ENCODE results near the gene SANBR. TPM values are rescaled to one million over a fixed set of nuclear protein-coding genes. Genes with fewer than 3 reads are reported as not detected.
"Not testable (repeated sequence)": the region's sequence is repeated elsewhere in the genome, so short reads cannot be mapped to it uniquely, and the experiment has no call there.

The SANBR gene
- total RNA-seq, 1 donor from 2014 or later = 11.3 TPM

DNA sequence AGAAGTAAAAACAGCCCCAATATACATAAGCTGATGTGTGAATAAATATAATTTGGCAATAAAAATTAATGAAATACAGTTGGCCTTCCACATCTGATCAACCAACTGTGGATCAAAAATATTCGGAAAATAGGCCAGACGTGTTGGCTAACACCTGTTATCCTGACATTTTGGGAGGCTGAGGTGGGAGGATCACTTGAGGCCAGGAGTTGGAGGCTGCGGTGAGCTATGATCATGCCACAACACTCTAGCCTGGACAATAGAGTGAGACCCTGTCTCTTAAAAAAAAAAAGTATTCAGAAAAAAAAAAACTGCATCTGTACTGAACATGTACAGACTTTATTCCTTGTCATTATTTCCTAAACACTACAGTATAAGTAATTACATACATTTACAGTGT, 36.1 kb upstream of the SANBR start:
- DNase-seq (ENCODE audit: extremely low spot score, unreplicated experiment) = no peak
- Mint-ChIP-seq H3K4me1 (ENCODE audit: unreplicated experiment) (no peaks in the 10 kb centered on the region), H3K9me3 (ENCODE audit: unreplicated experiment) (peaks cover 7% of the 10 kb centered on the region), H3K27ac (ENCODE audit: unreplicated experiment) (no peak overlapping the region), H3K36me3 (ENCODE audit: unreplicated experiment) (peaks cover 29% of the 10 kb centered on the region), H3K27me3 (ENCODE audit: unreplicated experiment) (no peaks in the 10 kb centered on the region), H3K4me3 (ENCODE audit: unreplicated experiment) (no peak overlapping the region)
- TF ChIP-seq, protein P1, sequence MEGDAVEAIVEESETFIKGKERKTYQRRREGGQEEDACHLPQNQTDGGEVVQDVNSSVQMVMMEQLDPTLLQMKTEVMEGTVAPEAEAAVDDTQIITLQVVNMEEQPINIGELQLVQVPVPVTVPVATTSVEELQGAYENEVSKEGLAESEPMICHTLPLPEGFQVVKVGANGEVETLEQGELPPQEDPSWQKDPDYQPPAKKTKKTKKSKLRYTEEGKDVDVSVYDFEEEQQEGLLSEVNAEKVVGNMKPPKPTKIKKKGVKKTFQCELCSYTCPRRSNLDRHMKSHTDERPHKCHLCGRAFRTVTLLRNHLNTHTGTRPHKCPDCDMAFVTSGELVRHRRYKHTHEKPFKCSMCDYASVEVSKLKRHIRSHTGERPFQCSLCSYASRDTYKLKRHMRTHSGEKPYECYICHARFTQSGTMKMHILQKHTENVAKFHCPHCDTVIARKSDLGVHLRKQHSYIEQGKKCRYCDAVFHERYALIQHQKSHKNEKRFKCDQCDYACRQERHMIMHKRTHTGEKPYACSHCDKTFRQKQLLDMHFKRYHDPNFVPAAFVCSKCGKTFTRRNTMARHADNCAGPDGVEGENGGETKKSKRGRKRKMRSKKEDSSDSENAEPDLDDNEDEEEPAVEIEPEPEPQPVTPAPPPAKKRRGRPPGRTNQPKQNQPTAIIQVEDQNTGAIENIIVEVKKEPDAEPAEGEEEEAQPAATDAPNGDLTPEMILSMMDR (IDR thresholded peaks at IDR 0.05) = no peak

GRCh38 chr2:61034592-61034991, 31.1 kb upstream of the SANBR start:
- H3K27me3 Mint-ChIP-seq (ENCODE audit: unreplicated experiment); DNase-seq (ENCODE audit: extremely low spot score, unreplicated experiment); H3K27ac Mint-ChIP-seq (ENCODE audit: unreplicated experiment); H3K4me1 Mint-ChIP-seq (ENCODE audit: unreplicated experiment); H3K4me3 Mint-ChIP-seq (ENCODE audit: unreplicated experiment): not testable (repeated sequence)
- Mint-ChIP-seq H3K9me3 (ENCODE audit: unreplicated experiment) (peaks cover 19% of the 10 kb centered on the region), H3K36me3 (ENCODE audit: unreplicated experiment) (peaks cover 50% of the 10 kb centered on the region)

DNA sequence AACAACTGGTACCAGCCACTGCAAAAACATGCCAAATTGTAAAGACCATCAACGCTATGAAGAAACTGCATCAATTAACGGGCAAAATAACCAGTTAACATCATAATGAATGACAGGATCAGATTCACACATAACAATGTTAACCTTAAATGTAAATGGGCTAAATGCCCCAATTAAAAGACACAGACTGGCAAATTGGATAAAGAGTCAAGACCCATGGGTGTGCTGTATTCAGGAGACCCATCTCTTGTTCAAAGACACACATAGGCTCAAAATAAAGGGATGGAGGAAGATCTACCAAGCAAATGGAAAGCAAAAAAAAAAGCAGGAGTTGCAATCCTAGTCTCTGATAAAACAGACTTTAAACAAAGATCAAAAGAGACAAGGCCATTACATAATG, 29.0 kb upstream of the SANBR start:
- not testable (repeated sequence) for H3K4me1 Mint-ChIP-seq (ENCODE audit: unreplicated experiment); H3K27ac Mint-ChIP-seq (ENCODE audit: unreplicated experiment); H3K27me3 Mint-ChIP-seq (ENCODE audit: unreplicated experiment); DNase-seq (ENCODE audit: extremely low spot score, unreplicated experiment); H3K4me3 Mint-ChIP-seq (ENCODE audit: unreplicated experiment)
- H3K36me3 Mint-ChIP-seq (ENCODE audit: unreplicated experiment) = peaks cover 47% of the 10 kb centered on the region
- H3K9me3 Mint-ChIP-seq (ENCODE audit: unreplicated experiment) = peaks cover 19% of the 10 kb centered on the region

GRCh38 chr2:61042807-61043206, 22.9 kb upstream of the SANBR start:
- TF ChIP-seq, protein P1 (IDR thresholded peaks at IDR 0.05) = no peak
- Mint-ChIP-seq H3K27ac (ENCODE audit: unreplicated experiment) (no peak overlapping the region), H3K27me3 (ENCODE audit: unreplicated experiment) (no peaks in the 10 kb centered on the region), H3K4me1 (ENCODE audit: unreplicated experiment) (no peaks in the 10 kb centered on the region), H3K4me3 (ENCODE audit: unreplicated experiment) (no peak overlapping the region), H3K9me3 (ENCODE audit: unreplicated experiment) (no peaks in the 10 kb centered on the region), H3K36me3 (ENCODE audit: unreplicated experiment) (peaks cover 10% of the 10 kb centered on the region)
- DNase-seq (ENCODE audit: extremely low spot score, unreplicated experiment) = no peak

- Mint-ChIP-seq H3K4me3 (ENCODE audit: unreplicated experiment) (no peak overlapping the region), H3K27me3 (ENCODE audit: unreplicated experiment) (no peaks in the 10 kb centered on the region)
- TF ChIP-seq, protein P1 (IDR thresholded peaks at IDR 0.05) = no peak
Measured at GRCh38 chr2:61044636-61045035, 21.0 kb upstream of the SANBR start.

DNA sequence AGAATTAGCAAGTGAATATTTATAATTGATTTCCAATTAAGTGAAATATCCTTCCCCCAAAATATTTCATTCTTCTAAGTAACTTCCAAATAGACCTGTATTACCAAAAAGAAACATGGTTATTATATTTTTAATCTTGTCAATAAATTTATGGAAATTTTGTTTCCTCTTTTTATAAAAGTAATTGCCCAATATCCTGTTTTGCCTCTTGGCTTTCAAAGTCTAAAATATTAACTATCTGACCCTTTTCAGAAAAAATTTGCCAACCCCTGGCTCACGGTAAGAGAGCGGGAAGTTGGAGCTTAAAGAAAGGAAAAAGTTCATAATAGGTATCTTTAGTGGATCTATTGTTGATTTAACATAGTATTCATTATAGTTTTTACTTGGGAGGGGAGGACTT, 20.4 kb upstream of the SANBR start:
- Mint-ChIP-seq H3K4me3 (ENCODE audit: unreplicated experiment) (no peak overlapping the region), H3K27me3 (ENCODE audit: unreplicated experiment) (no peaks in the 10 kb centered on the region), H3K9me3 (ENCODE audit: unreplicated experiment) (no peaks in the 10 kb centered on the region), H3K4me1 (ENCODE audit: unreplicated experiment) (no peaks in the 10 kb centered on the region), H3K27ac (ENCODE audit: unreplicated experiment) (no peak overlapping the region), H3K36me3 (ENCODE audit: unreplicated experiment) (peaks cover 17% of the 10 kb centered on the region)
- no peak for DNase-seq (ENCODE audit: extremely low spot score, unreplicated experiment)
- TF ChIP-seq, protein P1 (IDR thresholded peaks at IDR 0.05) = no peak

More at GRCh38 chr2:61044636-61045035, 21.0 kb upstream of the SANBR start:
- H3K4me1 Mint-ChIP-seq (ENCODE audit: unreplicated experiment) = no peaks in the 10 kb centered on the region
- H3K36me3 Mint-ChIP-seq (ENCODE audit: unreplicated experiment) = peaks cover 17% of the 10 kb centered on the region
- DNase-seq (ENCODE audit: extremely low spot score, unreplicated experiment) = no peak
- no peaks in the 10 kb centered on the region for H3K9me3 Mint-ChIP-seq (ENCODE audit: unreplicated experiment)
- H3K27ac Mint-ChIP-seq (ENCODE audit: unreplicated experiment) = no peak overlapping the region
